Parathyroid adenoma (tissue), 2 donors: ENCODE data around the gene AQP12A.

Experiments used
- H2AFZ ChIP-seq: fragments of 300-600 bp; sonication (generic); one replicate; pipeline ENCODE4 v1.7.0; 2017; ENCODE audit warnings: antibody characterized with exemption, mild to moderate bottlenecking
- H3K27ac ChIP-seq: fragments of 300-600 bp; sonication (generic); one replicate; pipeline ENCODE4 v1.7.0; 2017
- H3K27me3 ChIP-seq: fragments of 300-600 bp; sonication (generic); one replicate; pipeline ENCODE4 v1.7.0; 2017; ENCODE audit warnings: low read length; ENCODE audit not compliant: control insufficient read depth, insufficient read depth
- H3K36me3 ChIP-seq: fragments of 300-600 bp; sonication (generic); one replicate; pipeline ENCODE4 v1.7.0; 2017; ENCODE audit warnings: low read length; ENCODE audit not compliant: control insufficient read depth, insufficient read depth
- H3K4me1 ChIP-seq: fragments of 300-600 bp; sonication (generic); one replicate; pipeline ENCODE4 v1.7.0; 2017; ENCODE audit warnings: control low read depth
- H3K4me2 ChIP-seq: fragments of 300-600 bp; sonication (generic); one replicate; pipeline ENCODE4 v1.7.0; 2017; ENCODE audit warnings: low read length
- H3K4me3 ChIP-seq: fragments of 300-600 bp; sonication (generic); one replicate; pipeline ENCODE4 v1.7.0; 2017; ENCODE audit warnings: low read depth, low read length
- H3K79me2 ChIP-seq: fragments of 300-600 bp; sonication (generic); one replicate; pipeline ENCODE4 v1.7.0; 2017; ENCODE audit warnings: control low read depth
- H3K9ac ChIP-seq: fragments of 300-600 bp; sonication (generic); one replicate; pipeline ENCODE4 v1.7.0; 2017; ENCODE audit warnings: mild to moderate bottlenecking
- H3K9me3 ChIP-seq: fragments of 300-600 bp; sonication (generic); one replicate; pipeline ENCODE4 v1.7.0; 2017; ENCODE audit warnings: low read length; ENCODE audit not compliant: control insufficient read depth
- TF ChIP-seq, protein P1 (sequence below): fragments of 300-600 bp; sonication (generic); IDR thresholded peaks from one replicate; pipeline ENCODE4 v1.7.0; 2017; ENCODE audit warnings: antibody characterized with exemption, mild to moderate bottlenecking
- donor health status: primary hyperparathyroidism.

The AQP12A gene

DNA sequence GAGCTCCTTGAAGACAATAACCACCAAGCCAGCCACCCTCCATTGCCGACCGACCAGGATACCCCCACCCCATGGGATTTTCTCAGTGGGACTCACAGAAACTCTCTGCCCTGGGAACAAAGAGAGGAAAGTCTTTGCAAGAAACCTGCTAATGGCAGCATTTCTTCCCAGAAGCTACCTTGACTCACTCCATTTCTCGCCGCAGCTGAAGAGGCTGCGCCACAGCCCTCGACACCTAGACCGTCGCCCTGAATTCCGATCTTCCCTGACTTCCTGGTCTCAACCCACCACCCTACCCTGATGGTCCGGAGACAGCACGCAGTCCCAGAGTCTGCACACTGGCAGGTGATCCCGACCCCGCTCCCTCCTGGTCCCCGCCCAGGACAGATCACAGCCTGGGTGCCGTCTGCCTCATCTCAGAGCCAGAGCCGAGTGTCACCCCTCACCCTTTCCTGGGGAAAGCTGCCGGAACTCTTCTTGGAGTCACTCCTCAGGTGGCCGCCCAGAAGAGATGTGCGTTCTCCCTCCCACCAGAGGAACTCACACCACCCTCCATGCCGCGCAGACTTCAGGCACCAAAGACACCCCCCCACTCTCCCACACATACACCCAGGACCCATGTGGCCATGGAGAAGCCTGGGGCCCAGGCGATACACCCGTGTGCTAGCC is 24.6 kb downstream of the AQP12A start:
- H2AFZ ChIP-seq: no peak overlapping the region
- H3K4me2 ChIP-seq: no peak overlapping the region
- no peaks in the 10 kb centered on the region for H3K36me3 ChIP-seq
- no peak overlapping the region for H3K9ac ChIP-seq
- H3K79me2 ChIP-seq: no peaks in the 10 kb centered on the region
- H3K4me3 ChIP-seq: no peak overlapping the region
- H3K27ac ChIP-seq: no peak overlapping the region
- TF ChIP-seq, protein P1, sequence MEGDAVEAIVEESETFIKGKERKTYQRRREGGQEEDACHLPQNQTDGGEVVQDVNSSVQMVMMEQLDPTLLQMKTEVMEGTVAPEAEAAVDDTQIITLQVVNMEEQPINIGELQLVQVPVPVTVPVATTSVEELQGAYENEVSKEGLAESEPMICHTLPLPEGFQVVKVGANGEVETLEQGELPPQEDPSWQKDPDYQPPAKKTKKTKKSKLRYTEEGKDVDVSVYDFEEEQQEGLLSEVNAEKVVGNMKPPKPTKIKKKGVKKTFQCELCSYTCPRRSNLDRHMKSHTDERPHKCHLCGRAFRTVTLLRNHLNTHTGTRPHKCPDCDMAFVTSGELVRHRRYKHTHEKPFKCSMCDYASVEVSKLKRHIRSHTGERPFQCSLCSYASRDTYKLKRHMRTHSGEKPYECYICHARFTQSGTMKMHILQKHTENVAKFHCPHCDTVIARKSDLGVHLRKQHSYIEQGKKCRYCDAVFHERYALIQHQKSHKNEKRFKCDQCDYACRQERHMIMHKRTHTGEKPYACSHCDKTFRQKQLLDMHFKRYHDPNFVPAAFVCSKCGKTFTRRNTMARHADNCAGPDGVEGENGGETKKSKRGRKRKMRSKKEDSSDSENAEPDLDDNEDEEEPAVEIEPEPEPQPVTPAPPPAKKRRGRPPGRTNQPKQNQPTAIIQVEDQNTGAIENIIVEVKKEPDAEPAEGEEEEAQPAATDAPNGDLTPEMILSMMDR: no peak
- H3K27me3 ChIP-seq: no peaks in the 10 kb centered on the region
- H3K9me3 ChIP-seq: no peaks in the 10 kb centered on the region
- no peaks in the 10 kb centered on the region for H3K4me1 ChIP-seq

DNA sequence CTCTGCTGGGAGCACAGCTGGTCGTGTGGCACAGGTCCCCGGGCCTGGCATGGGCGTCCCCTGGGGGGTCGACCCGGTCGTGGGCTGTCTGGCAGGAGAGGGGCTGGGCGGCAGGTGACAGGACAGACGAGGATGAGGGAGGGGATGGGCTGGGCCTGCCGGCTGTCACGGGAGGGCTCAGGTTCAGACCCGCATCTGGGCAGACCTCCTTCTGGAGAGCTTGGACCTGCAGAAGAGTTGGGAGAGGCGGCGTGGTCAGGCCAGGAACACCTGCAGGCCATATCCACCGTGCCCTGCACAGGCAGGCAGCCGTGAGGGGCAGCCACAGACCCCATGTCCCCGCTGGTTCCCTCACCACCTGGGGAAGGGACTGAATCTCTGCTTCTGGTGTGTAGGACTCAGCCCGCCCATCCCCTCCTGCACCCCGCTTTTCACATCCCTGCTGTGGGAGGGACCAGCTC is 25.5 kb downstream of the AQP12A start:
- Histone ChIP-seq H3K27me3 (no peaks in the 10 kb centered on the region), H3K36me3 (no peaks in the 10 kb centered on the region), H3K4me3 (no peak overlapping the region), H3K9ac (no peak overlapping the region), H3K4me1 (no peaks in the 10 kb centered on the region), H3K4me2 (no peak overlapping the region), H3K9me3 (no peaks in the 10 kb centered on the region), H3K27ac (no peak overlapping the region), H2AFZ (no peak overlapping the region), H3K79me2 (no peaks in the 10 kb centered on the region)
- TF ChIP-seq, protein P1: no peak

DNA sequence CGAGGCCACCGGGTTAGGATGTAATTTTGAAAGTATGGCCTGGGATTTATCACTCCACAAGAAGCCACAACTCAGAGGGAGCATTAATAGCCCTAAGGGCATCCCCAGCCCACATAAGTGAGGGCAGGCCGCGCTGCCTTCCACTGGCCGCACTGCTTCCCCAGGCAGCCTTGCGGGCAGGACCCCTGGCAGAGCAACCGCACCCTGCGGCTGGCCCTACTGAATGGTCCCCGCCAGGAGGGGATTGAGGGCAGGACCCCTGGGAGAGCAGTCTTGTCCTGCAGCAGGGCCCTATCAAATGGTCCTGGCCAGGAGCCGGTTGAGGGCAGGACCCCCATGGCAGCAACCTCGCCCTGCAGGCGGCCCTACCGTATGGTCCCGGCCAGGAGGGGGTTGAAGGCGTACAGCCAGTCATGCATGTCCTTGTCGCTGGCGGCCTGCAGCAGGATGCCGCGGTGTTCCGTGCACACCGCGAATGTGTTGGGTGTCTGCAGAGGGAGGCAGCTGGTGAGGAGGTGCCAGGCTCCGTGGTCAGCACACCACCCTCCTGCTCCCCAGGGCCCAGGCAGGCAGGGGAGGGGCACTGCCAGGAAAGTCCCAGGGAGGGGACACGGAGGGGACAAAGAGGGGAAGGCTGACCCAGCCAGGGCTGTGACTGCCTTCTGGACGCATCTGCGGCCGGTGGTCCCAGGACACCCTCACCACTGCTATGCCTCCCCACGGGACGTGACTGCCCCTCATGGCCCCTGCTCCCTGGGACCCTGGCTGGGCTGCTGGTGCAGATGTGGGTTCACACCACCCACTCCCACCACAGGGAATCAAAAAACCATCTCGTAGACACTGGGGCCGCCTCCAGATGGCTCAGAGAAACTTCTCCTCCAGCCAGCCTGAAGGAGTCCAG is 26.3 kb downstream of the AQP12A start:
- no peak overlapping the region for H3K27ac ChIP-seq
- no peaks in the 10 kb centered on the region for H3K79me2 ChIP-seq
- no peaks in the 10 kb centered on the region for H3K36me3 ChIP-seq
- H3K4me2 ChIP-seq: no peak overlapping the region
- no peaks in the 10 kb centered on the region for H3K9me3 ChIP-seq
- no peak overlapping the region for H3K9ac ChIP-seq
- H3K27me3 ChIP-seq: no peaks in the 10 kb centered on the region
- H3K4me1 ChIP-seq: no peaks in the 10 kb centered on the region
- no peak overlapping the region for H3K4me3 ChIP-seq
- TF ChIP-seq, protein P1: no peak
- H2AFZ ChIP-seq: no peak overlapping the region

DNA sequence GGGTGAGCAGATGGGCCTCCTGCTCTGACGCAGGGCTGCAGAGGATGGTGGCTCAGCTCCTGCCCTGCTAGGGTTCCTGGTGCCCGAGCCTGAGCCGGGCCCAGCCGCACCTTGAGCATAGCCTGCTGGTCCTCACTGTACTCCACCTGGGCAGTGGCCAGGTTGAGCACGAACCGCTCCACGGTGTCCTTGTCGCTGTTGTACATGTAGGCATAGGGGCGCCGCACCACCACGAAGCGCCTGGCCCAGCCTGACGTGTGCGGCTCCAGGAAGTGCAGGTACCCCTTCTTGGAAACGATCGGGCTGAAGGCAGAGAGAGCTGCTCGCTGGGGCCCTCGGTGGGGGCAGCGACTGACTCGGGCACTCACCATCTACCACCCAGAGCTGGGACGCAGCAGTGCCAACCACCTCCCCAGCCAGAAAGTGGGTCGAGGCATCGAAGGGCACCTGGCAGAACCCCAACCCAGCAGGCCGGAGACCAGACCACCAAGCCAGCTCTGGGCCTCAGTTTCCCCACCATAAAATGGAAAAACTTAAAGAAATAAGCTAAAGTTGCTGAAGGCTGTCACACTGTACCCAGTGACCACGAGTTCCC is 27.3 kb downstream of the AQP12A start:
- H3K4me1 ChIP-seq: no peaks in the 10 kb centered on the region
- H3K79me2 ChIP-seq: no peaks in the 10 kb centered on the region
- TF ChIP-seq, protein P1: no peak
- H3K4me3 ChIP-seq: no peak overlapping the region
- H3K4me2 ChIP-seq: no peak overlapping the region
- no peaks in the 10 kb centered on the region for H3K36me3 ChIP-seq
- H3K9me3 ChIP-seq: no peaks in the 10 kb centered on the region
- no peak overlapping the region for H2AFZ ChIP-seq
- H3K27ac ChIP-seq: no peak overlapping the region
- no peak overlapping the region for H3K9ac ChIP-seq
- no peaks in the 10 kb centered on the region for H3K27me3 ChIP-seq
